Activated naive CD8-positive, alpha-beta T cell treated with anti-CD3 and anti-CD28 coated beads, Interleukin-2, amount 50 U/mL, for 24 hours (primary cell): ENCODE results near the gene WDFY2.
"Not testable (repeated sequence)": the region's sequence is repeated elsewhere in the genome, so short reads cannot be mapped to it uniquely, and the experiment has no call there.

Experiments
- ATAC-seq: fragments of 150-1000 bp; cut with Tn5 transposase; one replicate; pipeline ENCODE4 v1.10.0; 2021
- DNase-seq: peaks from one replicate; pipeline ENCODE4 v3.0.0; 2021
- H3K27ac Mint-ChIP-seq: one replicate; pipeline ENCODE4 v1.8.0; 2021; ENCODE audit warnings: mild to moderate bottlenecking, mixed read lengths
- H3K27me3 Mint-ChIP-seq: one replicate; pipeline ENCODE4 v1.8.0; 2021; ENCODE audit warnings: mixed read lengths
- H3K36me3 Mint-ChIP-seq: one replicate; pipeline ENCODE4 v1.8.0; 2021; ENCODE audit warnings: low read depth, mixed read lengths
- H3K4me1 Mint-ChIP-seq: one replicate; pipeline ENCODE4 v1.8.0; 2021; ENCODE audit warnings: mixed read lengths
- H3K4me3 Mint-ChIP-seq: one replicate; pipeline ENCODE4 v1.8.0; 2021; ENCODE audit warnings: mild to moderate bottlenecking, moderate library complexity, mixed read lengths
- H3K9me3 Mint-ChIP-seq: one replicate; pipeline ENCODE4 v1.8.0; 2021; ENCODE audit warnings: mixed read lengths

The WDFY2 gene

DNA sequence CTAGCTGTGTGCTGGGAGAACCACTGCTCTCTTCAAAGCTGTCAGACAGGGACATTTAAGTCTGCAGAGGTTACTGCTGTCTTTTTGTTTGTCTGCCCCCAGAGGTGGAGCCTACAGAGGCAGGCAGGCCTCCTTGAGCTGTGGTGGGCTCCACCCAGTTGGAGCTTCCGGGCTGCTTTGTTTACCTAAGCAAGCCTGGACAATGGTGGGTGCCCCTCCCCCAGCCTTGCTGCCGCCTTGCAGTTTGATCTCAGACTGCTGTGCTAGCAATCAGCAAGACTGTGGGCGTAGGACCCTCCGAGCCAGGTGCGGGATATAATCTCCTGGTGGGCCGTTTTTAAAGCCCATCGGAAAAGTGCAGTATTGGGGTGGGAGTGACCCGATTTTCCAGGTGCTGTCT is 111.4 kb downstream of the WDFY2 start:
- not testable (repeated sequence) for H3K9me3 Mint-ChIP-seq, H3K4me3 Mint-ChIP-seq, H3K36me3 Mint-ChIP-seq, H3K27me3 Mint-ChIP-seq, H3K27ac Mint-ChIP-seq, H3K4me1 Mint-ChIP-seq, ATAC-seq, DNase-seq

DNA sequence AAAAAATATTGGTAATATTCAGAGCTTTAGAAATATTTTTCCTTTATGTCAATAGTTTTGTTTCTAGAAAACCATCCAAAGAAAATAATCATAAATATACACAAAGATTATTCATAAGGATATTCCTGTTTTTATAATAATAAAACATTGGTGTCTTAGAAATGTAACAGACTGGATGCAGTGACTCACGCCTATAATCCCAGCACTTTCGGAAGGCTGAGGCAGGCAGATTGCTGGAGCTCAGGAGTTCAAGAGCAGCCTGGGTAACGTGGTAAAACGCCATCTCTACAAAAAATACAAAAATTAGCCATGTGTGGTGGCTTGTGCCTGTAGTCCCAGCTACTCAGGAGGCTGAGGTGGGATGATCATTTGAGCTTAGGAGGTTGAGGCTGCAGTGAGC is 112.9 kb downstream of the WDFY2 start:
- peaks cover 4% of the 10 kb centered on the region for H3K9me3 Mint-ChIP-seq
- DNase-seq (no peak), ATAC-seq (no peak)
- no peaks in the 10 kb centered on the region for H3K27me3 Mint-ChIP-seq
- peaks cover 6% of the 10 kb centered on the region for H3K36me3 Mint-ChIP-seq
- no peaks in the 10 kb centered on the region for H3K4me1 Mint-ChIP-seq
- no peak overlapping the region for H3K4me3 Mint-ChIP-seq
- H3K27ac Mint-ChIP-seq = no peak overlapping the region

- ATAC-seq = no peak
- Mint-ChIP-seq H3K27me3 (no peaks in the 10 kb centered on the region), H3K4me3 (no peak overlapping the region), H3K4me1 (no peaks in the 10 kb centered on the region), H3K9me3 (peaks cover 4% of the 10 kb centered on the region), H3K27ac (no peak overlapping the region), H3K36me3 (peaks cover 5% of the 10 kb centered on the region)
- no peak for DNase-seq
Measured at GRCh38 chr13:51697855-51698254, 113.6 kb downstream of the WDFY2 start.

DNA sequence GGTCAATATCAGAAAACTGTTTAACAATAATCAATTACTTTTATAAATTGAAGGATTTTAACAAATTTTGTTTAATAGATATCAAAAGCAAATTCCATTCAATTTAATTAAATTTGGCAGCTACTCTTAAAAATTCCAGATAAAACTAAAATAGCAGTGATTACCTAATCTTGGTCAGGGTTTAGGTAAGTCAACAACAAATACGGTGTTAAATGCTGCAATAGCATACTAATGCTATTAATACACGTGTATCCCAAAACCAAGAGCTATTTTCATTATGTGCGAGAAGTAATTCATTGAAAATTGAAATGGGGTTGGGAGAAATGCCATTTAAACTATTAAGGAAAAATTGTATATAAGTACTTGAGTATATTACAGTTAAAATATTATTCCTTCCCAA is 114.1 kb downstream of the WDFY2 start:
- H3K27ac Mint-ChIP-seq = no peak overlapping the region
- ATAC-seq = no peak

GRCh38 chr13:51704399-51705313 is 120.4 kb downstream of the WDFY2 start:
- Mint-ChIP-seq H3K36me3 (peaks cover 15% of the 10 kb centered on the region), H3K9me3 (no peaks in the 10 kb centered on the region), H3K27me3 (no peaks in the 10 kb centered on the region), H3K4me3 (no peak overlapping the region), H3K4me1 (peaks cover 9% of the 10 kb centered on the region), H3K27ac (no peak overlapping the region)
- no peak for ATAC-seq
- no peak for DNase-seq

More for the DNA sequence above, 114.1 kb downstream of the WDFY2 start:
- no peaks in the 10 kb centered on the region for H3K4me1 Mint-ChIP-seq
- H3K9me3 Mint-ChIP-seq = peaks cover 4% of the 10 kb centered on the region
- no peak overlapping the region for H3K4me3 Mint-ChIP-seq
- no peak for DNase-seq
- H3K27me3 Mint-ChIP-seq = no peaks in the 10 kb centered on the region
- H3K36me3 Mint-ChIP-seq = peaks cover 5% of the 10 kb centered on the region

DNA sequence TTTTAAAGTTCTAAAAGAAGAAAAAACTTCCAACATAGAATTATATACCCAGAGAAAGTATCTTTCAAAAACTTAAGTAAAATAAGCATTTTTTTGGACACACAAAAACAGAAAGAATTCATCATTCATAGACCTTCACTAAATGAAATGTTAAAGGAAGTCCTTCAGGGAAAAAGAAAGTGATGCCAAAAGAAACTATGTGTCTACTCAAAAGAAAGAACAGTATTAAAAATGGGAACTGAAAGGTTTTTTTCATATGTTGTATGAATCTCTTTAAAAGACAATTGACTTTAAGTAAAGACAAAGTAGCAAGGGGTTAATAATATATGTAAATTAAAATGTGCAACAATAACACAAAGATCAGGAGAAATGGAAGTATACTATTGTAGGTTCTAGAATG is 123.2 kb downstream of the WDFY2 start:
- Mint-ChIP-seq H3K36me3 (peaks cover 15% of the 10 kb centered on the region), H3K4me3 (no peak overlapping the region), H3K9me3 (no peaks in the 10 kb centered on the region), H3K27ac (no peak overlapping the region), H3K27me3 (no peaks in the 10 kb centered on the region), H3K4me1 (peaks cover 9% of the 10 kb centered on the region)
- no peak for DNase-seq
- ATAC-seq = no peak

DNA sequence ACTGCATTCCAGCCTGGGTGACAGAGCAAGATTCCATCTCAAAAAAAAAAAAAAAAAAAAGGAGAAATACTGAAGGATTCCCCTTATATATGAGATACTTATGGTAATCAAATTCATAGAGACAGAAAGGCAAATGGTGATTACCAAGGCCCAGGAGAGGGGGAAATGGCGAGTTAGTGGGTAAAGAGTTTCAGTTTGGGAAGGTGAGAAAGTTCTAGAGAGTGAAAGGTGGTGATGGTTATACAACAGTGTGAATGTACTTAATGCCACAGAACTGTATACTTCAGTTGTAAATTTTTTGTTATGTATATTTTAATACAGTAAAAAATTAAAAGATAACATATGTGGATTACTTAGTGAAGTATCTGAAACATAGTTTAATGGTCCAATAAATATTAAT is 129.5 kb downstream of the WDFY2 start:
- Mint-ChIP-seq H3K9me3 (no peaks in the 10 kb centered on the region), H3K4me3 (no peak overlapping the region), H3K4me1 (no peaks in the 10 kb centered on the region), H3K27me3 (no peaks in the 10 kb centered on the region), H3K27ac (no peak overlapping the region), H3K36me3 (peaks cover 2% of the 10 kb centered on the region)
- no peak for ATAC-seq
- no peak for DNase-seq

GRCh38 chr13:51714663-51715168 is 130.5 kb downstream of the WDFY2 start:
- DNase-seq (no peak), ATAC-seq (no peak)
- no peak overlapping the region for H3K27ac Mint-ChIP-seq
- peaks cover 2% of the 10 kb centered on the region for H3K36me3 Mint-ChIP-seq
- H3K9me3 Mint-ChIP-seq = no peaks in the 10 kb centered on the region
- H3K4me1 Mint-ChIP-seq = no peaks in the 10 kb centered on the region
- no peaks in the 10 kb centered on the region for H3K27me3 Mint-ChIP-seq
- H3K4me3 Mint-ChIP-seq = no peak overlapping the region

DNA sequence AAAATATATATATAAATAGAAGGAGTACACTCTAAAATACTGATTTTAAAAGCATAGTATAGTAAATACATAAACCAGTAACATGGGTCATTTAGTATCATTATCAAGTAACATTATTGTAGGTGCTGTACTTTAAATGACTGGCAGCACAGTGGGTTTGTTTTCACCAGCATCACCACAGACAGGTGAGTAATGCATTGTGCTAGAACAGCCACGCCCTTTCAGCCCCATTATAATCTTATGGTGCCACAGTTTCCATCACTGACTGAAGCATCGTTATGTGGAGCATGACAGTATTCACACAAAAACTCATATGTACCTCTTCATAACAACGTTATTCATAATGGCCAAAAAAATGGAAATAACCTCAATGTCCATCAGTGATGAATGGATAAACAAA is 131.4 kb downstream of the WDFY2 start:
- DNase-seq = no peak
- Mint-ChIP-seq H3K36me3 (peaks cover 2% of the 10 kb centered on the region), H3K27ac (no peak overlapping the region), H3K4me3 (no peak overlapping the region), H3K27me3 (no peaks in the 10 kb centered on the region), H3K4me1 (no peaks in the 10 kb centered on the region), H3K9me3 (no peaks in the 10 kb centered on the region)
- peak; percentile 77 for ATAC-seq

DNA sequence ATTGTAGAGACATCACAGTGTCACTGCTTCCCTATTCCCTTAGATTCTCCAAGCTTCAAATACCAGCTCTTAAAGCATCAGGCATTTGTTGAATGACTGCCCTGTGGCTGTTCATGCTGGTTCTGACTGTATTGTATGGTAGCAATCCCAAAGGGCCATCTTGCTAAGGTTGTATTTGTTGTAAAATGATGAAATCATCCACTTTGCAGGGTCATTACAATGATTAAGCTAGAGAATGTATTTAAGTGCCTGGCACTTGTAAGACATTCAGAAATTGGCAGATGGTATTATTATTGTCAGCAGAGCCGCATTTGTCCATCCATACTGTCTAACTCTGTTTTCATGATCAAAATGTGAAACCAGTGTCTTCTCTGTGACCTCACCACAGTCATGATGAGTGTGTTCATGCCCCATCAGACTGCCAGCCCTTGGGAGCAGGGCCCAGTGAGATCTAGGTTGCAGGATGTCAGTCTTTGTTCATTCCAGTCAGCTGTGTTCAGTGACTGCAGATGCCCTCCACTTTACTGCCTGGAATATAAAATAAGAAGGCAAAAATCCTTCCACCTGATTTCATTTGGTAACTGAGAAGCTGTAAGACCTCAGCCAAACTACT is 133.6 kb downstream of the WDFY2 start:
- peaks cover 2% of the 10 kb centered on the region for H3K4me1 Mint-ChIP-seq
- no peak overlapping the region for H3K4me3 Mint-ChIP-seq
- peaks cover 2% of the 10 kb centered on the region for H3K36me3 Mint-ChIP-seq
- ATAC-seq (no peak), DNase-seq (no peak)
- H3K27me3 Mint-ChIP-seq = no peaks in the 10 kb centered on the region
- H3K9me3 Mint-ChIP-seq = no peaks in the 10 kb centered on the region
- H3K27ac Mint-ChIP-seq = no peak overlapping the region

DNA sequence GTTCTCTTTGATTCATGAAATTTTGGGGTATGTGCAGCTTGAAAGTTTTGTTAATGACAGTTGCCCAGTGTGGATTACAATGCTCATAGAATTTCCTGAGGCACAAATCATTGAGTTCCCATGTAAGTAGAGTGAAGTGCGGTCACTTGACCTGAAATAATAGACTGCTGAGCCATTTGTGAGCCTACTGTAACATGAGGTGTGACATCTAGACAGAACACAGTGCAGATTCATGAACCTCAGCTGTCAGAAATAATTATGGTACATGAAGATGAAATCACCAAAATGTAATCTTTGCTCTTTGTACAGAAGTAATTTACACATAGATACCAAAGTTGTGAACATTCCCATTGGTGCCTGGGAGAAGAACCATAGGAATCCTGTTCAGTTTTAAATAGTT is 135.1 kb downstream of the WDFY2 start:
- Mint-ChIP-seq H3K36me3 (peaks cover 2% of the 10 kb centered on the region), H3K27ac (no peak overlapping the region), H3K9me3 (no peaks in the 10 kb centered on the region)

GRCh38 chr13:51721496-51721895 is 137.2 kb downstream of the WDFY2 start:
- H3K4me3 Mint-ChIP-seq = no peak overlapping the region
- no peak for DNase-seq
- no peaks in the 10 kb centered on the region for H3K27me3 Mint-ChIP-seq
- H3K36me3 Mint-ChIP-seq = no peaks in the 10 kb centered on the region
- ATAC-seq = peak; percentile 49
- H3K4me1 Mint-ChIP-seq = peaks cover 2% of the 10 kb centered on the region
- no peak overlapping the region for H3K27ac Mint-ChIP-seq
- H3K9me3 Mint-ChIP-seq = no peaks in the 10 kb centered on the region

More for the DNA sequence above, 135.1 kb downstream of the WDFY2 start:
- ATAC-seq (no peak), DNase-seq (no peak)
- Mint-ChIP-seq H3K27me3 (no peaks in the 10 kb centered on the region), H3K4me3 (no peak overlapping the region), H3K4me1 (peaks cover 2% of the 10 kb centered on the region)

DNA sequence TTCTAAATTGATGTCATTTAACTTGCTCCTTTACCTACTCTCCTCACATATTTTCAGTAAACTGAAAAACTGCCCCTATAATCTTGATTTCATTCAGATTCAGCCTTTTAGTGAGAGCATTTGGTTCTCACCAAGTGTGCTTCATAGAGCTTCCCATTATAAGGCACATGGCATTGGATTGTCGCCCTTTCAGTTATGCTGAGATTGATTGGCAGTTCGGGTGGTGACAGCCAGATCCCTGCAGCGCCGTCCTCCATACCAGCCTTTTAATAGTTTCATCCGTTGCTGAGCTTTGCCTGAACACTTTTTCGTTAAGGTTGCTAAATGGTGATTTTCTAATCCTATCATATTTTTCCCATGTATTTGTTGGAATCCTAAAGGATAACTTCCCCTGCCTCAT is 139.3 kb downstream of the WDFY2 start:
- Mint-ChIP-seq H3K4me3 (no peak overlapping the region), H3K4me1 (peaks cover 6% of the 10 kb centered on the region), H3K27ac (no peak overlapping the region)

GRCh38 chr13:51724721-51725120 is 140.5 kb downstream of the WDFY2 start:
- Mint-ChIP-seq H3K27ac (no peak overlapping the region), H3K4me3 (no peak overlapping the region), H3K36me3 (peaks cover 9% of the 10 kb centered on the region), H3K9me3 (no peaks in the 10 kb centered on the region), H3K4me1 (peaks cover 6% of the 10 kb centered on the region), H3K27me3 (no peaks in the 10 kb centered on the region)
- DNase-seq = no peak
- no peak for ATAC-seq

More for the DNA sequence above, 139.3 kb downstream of the WDFY2 start:
- Mint-ChIP-seq H3K9me3 (no peaks in the 10 kb centered on the region), H3K36me3 (peaks cover 9% of the 10 kb centered on the region), H3K27me3 (no peaks in the 10 kb centered on the region)
- DNase-seq = no peak
- no peak for ATAC-seq
